Astrocyte (in vitro differentiated cells and primary cell): ENCODE measurements around the gene VARS2. TPM values are rescaled to one million over a fixed set of nuclear protein-coding genes. Genes with fewer than 3 reads are reported as not detected.
"Not testable (repeated sequence)": the region's sequence is repeated elsewhere in the genome, so short reads cannot be mapped to it uniquely, and the experiment has no call there.

ENCODE experiments used
- DNase-seq: peaks from one replicate; pipeline ENCODE4 v3.0.0-alpha.2; 2010; ENCODE audit warnings: low read depth
- FAIRE-seq: peaks from 2 replicates; lab custom pipeline; 2011; peaks lifted over from hg19 to GRCh38; lab: Jason Lieb, UNC
- H2AFZ ChIP-seq: 2 replicates; pipeline ENCODE4 v1.6.0; 2012; ENCODE audit warnings: low read depth, low read length, inconsistent platforms
- H3K27ac ChIP-seq: 2 replicates; pipeline ENCODE4 v1.5.1; 2011; ENCODE audit warnings: low read depth, low read length, inconsistent platforms
- H3K27me3 ChIP-seq: 2 replicates; pipeline ENCODE4 v1.6.0; 2011; ENCODE audit warnings: low read length, inconsistent platforms; ENCODE audit not compliant: insufficient read depth
- H3K36me3 ChIP-seq: 2 replicates; pipeline ENCODE4 v1.5.1; 2011; ENCODE audit warnings: low read length, inconsistent platforms; ENCODE audit not compliant: insufficient read depth
- H3K4me1 ChIP-seq: 2 replicates; pipeline ENCODE4 v1.5.1; 2011; ENCODE audit warnings: low read length, inconsistent platforms; ENCODE audit not compliant: insufficient read depth
- H3K4me2 ChIP-seq: 2 replicates; pipeline ENCODE4 v1.6.0; 2012; ENCODE audit warnings: low read length, inconsistent platforms
- H3K4me3 ChIP-seq: 2 replicates; pipeline ENCODE4 v1.5.1; 2011; ENCODE audit warnings: low read depth, mild to moderate bottlenecking, low read length, inconsistent platforms; ENCODE audit not compliant: insufficient read depth
- H3K79me2 ChIP-seq: 2 replicates; pipeline ENCODE4 v1.6.0; 2012; ENCODE audit warnings: mild to moderate bottlenecking, low read length, inconsistent platforms; ENCODE audit not compliant: insufficient read depth
- H3K9ac ChIP-seq: 2 replicates; pipeline ENCODE4 v1.6.0; 2012; ENCODE audit warnings: mild to moderate bottlenecking, low read length, inconsistent platforms
- H3K9me3 ChIP-seq: 2 replicates; pipeline ENCODE4 v1.5.1; 2012; ENCODE audit warnings: low read depth, mild to moderate bottlenecking, low read length, inconsistent platforms; ENCODE audit not compliant: insufficient read depth
- H4K20me1 ChIP-seq: 2 replicates; pipeline ENCODE4 v1.6.0; 2012; ENCODE audit warnings: low read length, inconsistent platforms; ENCODE audit not compliant: insufficient read depth
- H3K27ac Mint-ChIP-seq: one replicate; pipeline ENCODE4 v1.8.0; 2021; ENCODE audit warnings: mild to moderate bottlenecking, mixed read lengths; ENCODE audit not compliant: unreplicated experiment
- H3K27me3 Mint-ChIP-seq: one replicate; pipeline ENCODE4 v1.8.0; 2021; ENCODE audit warnings: low read depth, mixed read lengths; ENCODE audit not compliant: unreplicated experiment
- H3K36me3 Mint-ChIP-seq: one replicate; pipeline ENCODE4 v1.8.0; 2021; ENCODE audit warnings: low read depth, mixed read lengths; ENCODE audit not compliant: unreplicated experiment
- H3K4me1 Mint-ChIP-seq: one replicate; pipeline ENCODE4 v1.8.0; 2021; ENCODE audit warnings: low read depth, mixed read lengths; ENCODE audit not compliant: unreplicated experiment
- H3K4me3 Mint-ChIP-seq: one replicate; pipeline ENCODE4 v1.8.0; 2021; ENCODE audit warnings: mild to moderate bottlenecking, moderate library complexity, mixed read lengths; ENCODE audit not compliant: unreplicated experiment
- H3K9me3 Mint-ChIP-seq: one replicate; pipeline ENCODE4 v1.8.0; 2021; ENCODE audit warnings: mild to moderate bottlenecking, mixed read lengths; ENCODE audit not compliant: unreplicated experiment
- CTCF ChIP-seq: IDR thresholded peaks from 2 replicates; pipeline ENCODE4 v1.5.1; 2011; ENCODE audit warnings: low read depth, mild to moderate bottlenecking, inconsistent platforms, low read length, moderate library complexity; ENCODE audit not compliant: insufficient read depth
- EZH2 ChIP-seq: IDR thresholded peaks from 2 replicates; pipeline ENCODE4 v1.6.1; 2012; ENCODE audit warnings: mild to moderate bottlenecking, low read length, inconsistent platforms; ENCODE audit not compliant: insufficient read depth
- total RNA-seq: library from RNA; stranded (reverse); gene quantifications from 2 replicates; pipeline ENCODE4 v1.2.1, GENCODE V29; 2021

VARS2 gene
- total RNA-seq, 1 donor from 2014 or later = 19.8 TPM

- TF ChIP-seq CTCF (no peak), EZH2 (no peak)
- no peak overlapping the region for H3K4me3 ChIP-seq
- no peaks in the 10 kb centered on the region for H3K4me1 ChIP-seq
- H3K27ac Mint-ChIP-seq = no peak overlapping the region
- FAIRE-seq = no peak
- no peaks in the 10 kb centered on the region for H3K4me1 Mint-ChIP-seq
- no peaks in the 10 kb centered on the region for H3K9me3 ChIP-seq
- H3K9ac ChIP-seq = no peak overlapping the region
- no peak overlapping the region for H2AFZ ChIP-seq
- no peak overlapping the region for H3K27ac ChIP-seq
- H3K4me2 ChIP-seq = no peak overlapping the region
- no peaks in the 10 kb centered on the region for H3K36me3 ChIP-seq
- no peaks in the 10 kb centered on the region for H4K20me1 ChIP-seq
- DNase-seq = no peak
- H3K27me3 Mint-ChIP-seq = no peaks in the 10 kb centered on the region
- H3K9me3 Mint-ChIP-seq = no peaks in the 10 kb centered on the region
- H3K79me2 ChIP-seq = no peaks in the 10 kb centered on the region
- H3K27me3 ChIP-seq = no peaks in the 10 kb centered on the region
- no peak overlapping the region for H3K4me3 Mint-ChIP-seq
- H3K36me3 Mint-ChIP-seq = peaks cover 14% of the 10 kb centered on the region
These were observed 12.6 kb upstream of the VARS2 start for GRCh38 chr6:30901436-30901835.

- H3K4me3 ChIP-seq, H3K27me3 Mint-ChIP-seq, H4K20me1 ChIP-seq, H3K4me1 ChIP-seq, H3K4me1 Mint-ChIP-seq, H3K79me2 ChIP-seq, H2AFZ ChIP-seq, H3K27ac Mint-ChIP-seq, H3K4me2 ChIP-seq, DNase-seq, H3K27ac ChIP-seq, FAIRE-seq, H3K9me3 ChIP-seq, H3K27me3 ChIP-seq, H3K9ac ChIP-seq, H3K4me3 Mint-ChIP-seq, H3K9me3 Mint-ChIP-seq, H3K36me3 ChIP-seq: not testable (repeated sequence)
- H3K36me3 Mint-ChIP-seq = peaks cover 10% of the 10 kb centered on the region
These were observed 11.8 kb upstream of the VARS2 start for GRCh38 chr6:30902196-30902595.

DNA sequence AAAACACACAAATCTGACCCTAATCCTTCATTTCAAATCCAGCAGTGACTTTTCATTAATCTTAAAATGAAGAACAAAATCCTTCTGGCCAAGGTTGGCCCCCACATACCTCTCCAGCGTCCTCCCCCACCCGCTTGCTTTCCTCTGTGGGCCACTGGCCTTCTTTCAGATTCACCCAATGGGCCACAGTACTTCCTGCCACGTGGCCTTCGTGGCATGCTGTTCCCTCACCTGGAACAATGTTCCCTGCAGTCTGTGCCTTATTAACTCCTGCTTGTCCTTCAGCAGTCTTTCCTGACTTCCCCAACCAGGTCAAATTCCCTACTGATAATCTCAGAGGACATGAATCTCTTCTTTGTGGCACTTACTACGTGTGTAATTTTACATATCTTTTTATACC lies 11.3 kb upstream of the VARS2 start:
- no peaks in the 10 kb centered on the region for H3K9me3 Mint-ChIP-seq
- H3K27ac Mint-ChIP-seq = no peak overlapping the region
- H3K27me3 Mint-ChIP-seq = no peaks in the 10 kb centered on the region
- H3K4me2 ChIP-seq = no peak overlapping the region
- H3K9ac ChIP-seq = no peak overlapping the region
- H3K36me3 ChIP-seq = no peaks in the 10 kb centered on the region
- H3K4me1 ChIP-seq = no peaks in the 10 kb centered on the region
- no peak overlapping the region for H3K27ac ChIP-seq
- H2AFZ ChIP-seq = no peak overlapping the region
- no peaks in the 10 kb centered on the region for H3K4me1 Mint-ChIP-seq
- no peak for DNase-seq
- no peak overlapping the region for H3K4me3 Mint-ChIP-seq
- no peaks in the 10 kb centered on the region for H3K27me3 ChIP-seq
- no peaks in the 10 kb centered on the region for H3K79me2 ChIP-seq
- peaks cover 10% of the 10 kb centered on the region for H3K36me3 Mint-ChIP-seq
- no peaks in the 10 kb centered on the region for H4K20me1 ChIP-seq
- H3K9me3 ChIP-seq = no peaks in the 10 kb centered on the region
- TF ChIP-seq CTCF (no peak), EZH2 (no peak)
- no peak overlapping the region for H3K4me3 ChIP-seq
- no peak for FAIRE-seq
